Endothelial cell of umbilical vein (primary cell): Measurements from ENCODE around the gene LRRC10B. TPM values are rescaled to one million over a fixed set of nuclear protein-coding genes. Genes with fewer than 3 reads are reported as not detected.

Experiments used
- BruUV-seq: library from RNA; stranded (reverse); fragments of 400-500 nt; replicated peaks from 2 replicates; lab custom pipeline; 2021; lab: Mats Ljungman, UMichigan
- CTCF ChIA-PET: fragments of 300-600, 350-600 bp; sonication (Branson Sonifier 250); formaldehyde crosslinking; loops from one replicate; lab custom pipeline; 2021; ENCODE audit warnings: antibody characterized with exemption, inconsistent platforms; lab: Charles Lee
- POLR2A ChIA-PET: fragments of 300-600, 350-600 bp; sonication (Branson Sonifier 250); formaldehyde crosslinking; loops from one replicate; lab custom pipeline; 2021; ENCODE audit warnings: antibody characterized with exemption, inconsistent platforms; lab: Charles Lee
- DNase-seq: peaks from one replicate; pipeline ENCODE4 v3.0.0-alpha.2; 2011; ENCODE audit warnings: low read depth, low spot score
- FAIRE-seq: peaks from 2 replicates; lab custom pipeline; 2011; peaks lifted over from hg19 to GRCh38; lab: Jason Lieb, UNC
- H2AFZ ChIP-seq: 2 replicates; pipeline ENCODE4 v1.6.0; 2012; ENCODE audit warnings: low read depth, low read length, control low read depth, inconsistent platforms
- H3K27ac ChIP-seq: 2 replicates; pipeline ENCODE4 v1.5.1; 2011; ENCODE audit warnings: low read depth, mild to moderate bottlenecking, control low read depth, low read length, moderate library complexity; ENCODE audit not compliant: insufficient read depth
- H3K27me3 ChIP-seq, 2 experiments: 2 replicates each; pipeline versions ENCODE4 v1.6.0 to v1.6.1; 2011; ENCODE audit warnings: low read length in 2 of 2, mixed read lengths in 1 of 2; ENCODE audit not compliant: control insufficient read depth in 2 of 2, insufficient read depth in 2 of 2
- H3K36me3 ChIP-seq, 2 experiments: 2 replicates in 1 of 2; 3 replicates in 1 of 2; pipeline ENCODE4 v1.5.1; 2011; ENCODE audit warnings: low read length in 2 of 2, mild to moderate bottlenecking in 1 of 2, moderate library complexity in 1 of 2; ENCODE audit not compliant: control insufficient read depth in 2 of 2, insufficient read depth in 2 of 2; ENCODE audit errors: extremely low read depth in 1 of 2
- H3K4me1 ChIP-seq: 3 replicates; pipeline ENCODE4 v1.5.1; 2011; ENCODE audit warnings: mild to moderate bottlenecking, low read length; ENCODE audit not compliant: control insufficient read depth, insufficient read depth; ENCODE audit errors: extremely low read depth
- H3K4me2 ChIP-seq: 2 replicates; pipeline ENCODE4 v1.6.1; 2011; ENCODE audit warnings: low read length, control low read depth, mixed read lengths; ENCODE audit not compliant: insufficient read depth
- H3K4me3 ChIP-seq, 3 experiments: fragments of 200-600 bp in 1 of 3; sonication (generic), shearing (Covaris generic) in 1 of 3; replicated peaks in 1 of 3; 2 replicates each; pipeline ENCODE4 v1.5.1; 2011 to 2016; ENCODE audit warnings: control low read depth in 3 of 3, low read length in 3 of 3, mild to moderate bottlenecking in 2 of 3, inconsistent platforms in 1 of 3, low read depth in 1 of 3, moderate library complexity in 1 of 3; ENCODE audit not compliant: insufficient read depth in 1 of 3
- H3K79me2 ChIP-seq: 2 replicates; pipeline ENCODE4 v1.6.0; 2012; ENCODE audit warnings: low read length, inconsistent platforms; ENCODE audit not compliant: control insufficient read depth, insufficient read depth
- H3K9ac ChIP-seq: replicated peaks from 2 replicates; pipeline ENCODE3; 2011; ENCODE audit warnings: low read length, control low read depth; ENCODE audit not compliant: insufficient read depth; ENCODE audit errors: extremely low read depth
- H3K9me1 ChIP-seq: replicated peaks from 3 replicates; pipeline ENCODE4 v1.6.0; 2011; ENCODE audit warnings: mild to moderate bottlenecking, low read length; ENCODE audit not compliant: control insufficient read depth, insufficient read depth; ENCODE audit errors: extremely low read depth
- H3K9me3 ChIP-seq: replicated peaks from 2 replicates; pipeline ENCODE4 v1.5.1; 2012; ENCODE audit warnings: low read length, inconsistent platforms; ENCODE audit not compliant: control insufficient read depth, insufficient read depth
- H4K20me1 ChIP-seq: replicated peaks from 2 replicates; pipeline ENCODE3; 2011; ENCODE audit warnings: mild to moderate bottlenecking, low read length; ENCODE audit not compliant: control insufficient read depth, insufficient read depth; ENCODE audit errors: extremely low read depth
- EZH2 ChIP-seq: IDR thresholded peaks from 2 replicates; pipeline ENCODE4 v1.6.1; 2012; ENCODE audit warnings: borderline replicate concordance, low read depth, mild to moderate bottlenecking, moderate library complexity, low read length, inconsistent platforms; ENCODE audit not compliant: severe bottlenecking
- FOS ChIP-seq: IDR thresholded peaks from 2 replicates; pipeline ENCODE4 v1.6.1; 2011; ENCODE audit warnings: mild to moderate bottlenecking, low read length, moderate library complexity, borderline replicate concordance; ENCODE audit not compliant: insufficient read depth
- GATA2 ChIP-seq: IDR thresholded peaks from 2 replicates; pipeline ENCODE4 v1.7.0; 2011; ENCODE audit warnings: low read depth, mild to moderate bottlenecking, moderate library complexity, mixed read lengths, low read length; ENCODE audit not compliant: insufficient read length, insufficient read depth
- JUN ChIP-seq: IDR thresholded peaks from 2 replicates; pipeline ENCODE4 v1.6.1; 2011; ENCODE audit warnings: borderline replicate concordance, low read depth; ENCODE audit not compliant: insufficient read length, insufficient read depth
- MYC ChIP-seq: IDR thresholded peaks from one replicate; pipeline ENCODE4 v1.6.1; 2011; ENCODE audit warnings: mild to moderate bottlenecking, low read depth, low read length
- POLR2A ChIP-seq: IDR thresholded peaks from 2 replicates; pipeline ENCODE4 v1.6.1; 2012; ENCODE audit warnings: low read depth, mild to moderate bottlenecking, control low read depth, low read length
- POLR2AphosphoS5 ChIP-seq: IDR thresholded peaks from 2 replicates; pipeline ENCODE4 v1.6.1; 2012; ENCODE audit warnings: low read depth, mild to moderate bottlenecking, control low read depth, low read length, moderate library complexity; ENCODE audit not compliant: insufficient read depth
- dilution Hi-C: fragments of 300-500 bp; cut with MboI; formaldehyde crosslinking; loops from one replicate; pipeline ENCODE4 v1.15.0; 2019; ENCODE audit warnings: low sequenced_read_pairs; ENCODE audit not compliant: extremely low pct_ligation_motif_present
- intact Hi-C: fragments of 100-400 bp; cut with micrococcal nuclease; formaldehyde crosslinking; loops from one replicate; pipeline ENCODE4 v1.10.0; 2022
- polyA plus RNA-seq, 4 experiments: library from polyadenylated mRNA; depleted of rRNA in 3 of 4; stranded (reverse) in 3 of 4; unstranded in 1 of 4; fragments of >200 nt; gene quantifications; 2 replicates each; pipeline versions ENCODE4 v1.2.1 to v1.2.3, GENCODE V29; 2011 to 2012; ENCODE audit warnings: missing spikeins in 1 of 4
- total RNA-seq: library from RNA; stranded (reverse); gene quantifications from 2 replicates; pipeline ENCODE4 v1.2.3, GENCODE V29; 2021
- TF ChIP-seq, protein P1 (sequence below): IDR thresholded peaks from 2 replicates; pipeline ENCODE4 v1.6.1; 2011; ENCODE audit not compliant: insufficient read depth, insufficient read length
- TF ChIP-seq, protein P2 (sequence below), 2 donors: IDR thresholded peaks; 1 replicate in 1 of 2; 2 replicates in 1 of 2; pipeline ENCODE4 v1.5.1; 2011; ENCODE audit warnings: low read length in 2 of 2, mild to moderate bottlenecking in 2 of 2, moderate library complexity in 2 of 2, control low read depth in 1 of 2, inconsistent platforms in 1 of 2, low read depth in 1 of 2; ENCODE audit not compliant: insufficient read depth in 1 of 2; ENCODE audit errors: extremely low read depth in 1 of 2

Gene LRRC10B
- total and polyA plus RNA-seq, 2 donors (not counting 3 experiments of a cell fraction or from before 2014, with no cell fraction given), result not detected

DNA sequence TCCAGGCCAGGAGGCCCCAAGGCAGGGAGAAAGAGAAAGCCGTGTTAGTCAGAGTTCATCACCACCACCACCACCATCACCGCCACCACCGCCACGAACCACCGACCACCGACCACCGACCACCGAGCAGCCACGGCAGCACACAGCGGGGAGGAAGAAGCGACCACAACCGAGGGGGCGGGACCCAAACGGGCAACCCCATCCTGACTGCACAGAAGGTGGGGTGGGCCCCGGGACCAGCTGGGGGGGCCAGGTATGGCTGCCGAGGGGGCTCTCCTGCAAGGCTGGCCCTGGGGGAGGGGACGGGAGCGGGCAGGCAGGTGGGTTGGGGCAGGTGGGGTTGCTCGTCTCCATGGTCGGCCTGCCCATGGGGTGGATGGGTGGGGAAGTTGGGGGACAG is 38.1 kb downstream of the LRRC10B start:
- no TSS peak for BruUV-seq
- Histone ChIP-seq H3K27me3 (no peaks in the 10 kb centered on the region), H3K27ac (no peak overlapping the region), H3K9ac (no peak overlapping the region), H3K4me3 (no peak overlapping the region), H3K9me1 (no peaks in the 10 kb centered on the region), H3K4me1 (no peaks in the 10 kb centered on the region), H4K20me1 (no peaks in the 10 kb centered on the region), H3K36me3 (no peaks in the 10 kb centered on the region), H3K4me2 (no peak overlapping the region), H2AFZ (no peak overlapping the region), H3K79me2 (no peaks in the 10 kb centered on the region), H3K9me3 (no peaks in the 10 kb centered on the region)
- POLR2A ChIA-PET, result no interaction called here
- dilution Hi-C loops (no loop called here), intact Hi-C loops (no loop called here)
- no peak for DNase-seq
- TF ChIP-seq FOS (no peak), GATA2 (no peak), MYC (no peak), EZH2 (no peak)
- TF ChIP-seq, protein P1, sequence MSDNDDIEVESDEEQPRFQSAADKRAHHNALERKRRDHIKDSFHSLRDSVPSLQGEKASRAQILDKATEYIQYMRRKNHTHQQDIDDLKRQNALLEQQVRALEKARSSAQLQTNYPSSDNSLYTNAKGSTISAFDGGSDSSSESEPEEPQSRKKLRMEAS, result no peak
- CTCF ChIA-PET, result interaction anchor here (2.0 kb wide), 1 partner anchor 15 kb away, joined by 10 read pairs; no protein-coding TSS in a partner anchor
- FAIRE-seq, result no peak

GRCh38 chr11:61547246-61547645 is 38.7 kb downstream of the LRRC10B start:
- Histone ChIP-seq H4K20me1 (no peaks in the 10 kb centered on the region), H3K36me3 (no peaks in the 10 kb centered on the region), H3K4me3 (no peak overlapping the region), H3K9me1 (no peaks in the 10 kb centered on the region), H3K27me3 (no peaks in the 10 kb centered on the region), H3K79me2 (no peaks in the 10 kb centered on the region), H3K27ac (no peak overlapping the region), H2AFZ (no peak overlapping the region), H3K4me1 (no peaks in the 10 kb centered on the region), H3K4me2 (no peak overlapping the region), H3K9me3 (no peaks in the 10 kb centered on the region), H3K9ac (no peak overlapping the region)
- DNase-seq (no peak), FAIRE-seq (no peak)
- TF ChIP-seq POLR2A (no peak), GATA2 (no peak), MYC (no peak), EZH2 (no peak), JUN (no peak), POLR2AphosphoS5 (no peak), FOS (no peak)
- TF ChIP-seq, protein P1, result no peak
- TF ChIP-seq, protein P2, sequence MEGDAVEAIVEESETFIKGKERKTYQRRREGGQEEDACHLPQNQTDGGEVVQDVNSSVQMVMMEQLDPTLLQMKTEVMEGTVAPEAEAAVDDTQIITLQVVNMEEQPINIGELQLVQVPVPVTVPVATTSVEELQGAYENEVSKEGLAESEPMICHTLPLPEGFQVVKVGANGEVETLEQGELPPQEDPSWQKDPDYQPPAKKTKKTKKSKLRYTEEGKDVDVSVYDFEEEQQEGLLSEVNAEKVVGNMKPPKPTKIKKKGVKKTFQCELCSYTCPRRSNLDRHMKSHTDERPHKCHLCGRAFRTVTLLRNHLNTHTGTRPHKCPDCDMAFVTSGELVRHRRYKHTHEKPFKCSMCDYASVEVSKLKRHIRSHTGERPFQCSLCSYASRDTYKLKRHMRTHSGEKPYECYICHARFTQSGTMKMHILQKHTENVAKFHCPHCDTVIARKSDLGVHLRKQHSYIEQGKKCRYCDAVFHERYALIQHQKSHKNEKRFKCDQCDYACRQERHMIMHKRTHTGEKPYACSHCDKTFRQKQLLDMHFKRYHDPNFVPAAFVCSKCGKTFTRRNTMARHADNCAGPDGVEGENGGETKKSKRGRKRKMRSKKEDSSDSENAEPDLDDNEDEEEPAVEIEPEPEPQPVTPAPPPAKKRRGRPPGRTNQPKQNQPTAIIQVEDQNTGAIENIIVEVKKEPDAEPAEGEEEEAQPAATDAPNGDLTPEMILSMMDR (IDR thresholded peaks at IDR 0.05; ENCODE audit: extremely low read depth in 1 of 2, insufficient read depth in 1 of 2, low read depth in 1 of 2, low read length in 2 of 2), result no peak
- CTCF ChIA-PET, result interaction anchor here (2.0 kb wide), 1 partner anchor 15 kb away, joined by 10 read pairs; no protein-coding TSS in a partner anchor
- POLR2A ChIA-PET, result no interaction called here
- dilution Hi-C loops, result no loop called here
- intact Hi-C loops, result no loop called here
- no TSS peak for BruUV-seq
